SU-DHL-6 (cell line): ENCODE results near the gene DNM1.

ENCODE experiments used
- CTCF ChIP-seq: fragments of 200-600 bp; sonication (generic); IDR thresholded peaks from one replicate; pipeline ENCODE4 v1.5.1; 2017; ENCODE audit warnings: antibody characterized with exemption, mild to moderate bottlenecking, low read length, moderate library complexity; ENCODE audit not compliant: insufficient read depth, poor library complexity, severe bottlenecking
- EZH2phosphoT487 ChIP-seq: fragments of 200-600 bp; sonication (generic), shearing (Covaris generic); conservative IDR thresholded peaks from 2 replicates; pipeline ENCODE4 v1.6.1; 2018; ENCODE audit warnings: mild to moderate bottlenecking, antibody characterized with exemption, low read length, moderate library complexity, mixed read lengths

- no peak for TF ChIP-seq EZH2phosphoT487
- no peak for TF ChIP-seq CTCF
Measured at GRCh38 chr9:128222880-128223670, 19.9 kb downstream of the DNM1 start.
